NCI-H345 treated with DMSO at 0.1 percent for 48 hours (cell line): Measurements from ENCODE around the gene YARS1.

ENCODE experiments used
- DNase-seq: peaks from one replicate; lab custom pipeline; 2025; ENCODE audit not compliant: unreplicated experiment; lab: John Stamatoyannopoulos, UW

Gene YARS1

DNA sequence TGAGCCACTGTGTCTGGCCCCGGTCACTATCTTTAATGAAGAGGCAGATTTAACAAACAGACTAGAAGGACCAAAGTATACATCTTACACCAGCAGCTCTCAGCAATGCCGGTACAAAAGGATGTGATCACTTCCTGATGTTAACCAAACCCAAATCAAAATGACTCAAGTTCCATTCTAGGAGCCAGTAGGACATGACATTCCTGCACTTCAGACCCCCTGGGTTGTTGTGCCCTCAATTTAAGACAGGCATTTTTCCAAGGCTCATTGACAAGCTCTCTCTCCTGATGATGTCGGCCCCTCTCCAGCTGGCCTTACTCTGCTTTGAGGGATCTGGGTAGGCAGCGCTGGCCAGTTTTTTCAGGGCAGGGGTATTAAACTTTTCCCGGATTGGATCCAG is 35.1 kb downstream of the YARS1 start:
- DNase-seq, result no peak

DNA sequence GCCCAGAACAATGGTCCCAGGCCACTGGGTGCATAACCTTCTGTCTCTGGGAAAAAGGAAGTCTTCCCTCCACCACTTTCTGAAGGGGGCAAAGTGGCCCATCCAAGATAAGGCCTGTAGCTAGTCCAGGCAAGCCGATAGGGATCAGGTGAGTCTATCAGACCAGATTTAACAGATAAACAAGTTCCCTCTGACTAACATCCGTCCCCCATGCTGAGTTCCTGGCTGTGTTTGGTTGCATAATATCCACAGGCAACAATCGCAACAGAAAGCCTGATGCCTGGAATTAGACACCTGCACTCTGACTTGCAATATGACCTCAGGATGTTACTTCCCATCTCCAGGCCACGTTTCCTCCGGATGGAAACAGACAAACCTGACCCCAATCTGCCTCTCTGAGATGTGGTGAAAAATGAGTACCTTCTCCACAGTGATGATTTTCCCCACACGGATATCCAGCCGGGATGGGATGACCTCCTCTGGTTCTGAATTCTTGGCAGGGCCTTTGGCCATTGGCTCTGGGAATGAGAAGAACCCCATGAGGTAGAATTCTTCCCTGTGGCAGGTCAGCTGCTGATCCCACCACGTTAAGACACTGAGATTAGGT is 36.4 kb downstream of the YARS1 start:
- DNase-seq, result no peak

DNA sequence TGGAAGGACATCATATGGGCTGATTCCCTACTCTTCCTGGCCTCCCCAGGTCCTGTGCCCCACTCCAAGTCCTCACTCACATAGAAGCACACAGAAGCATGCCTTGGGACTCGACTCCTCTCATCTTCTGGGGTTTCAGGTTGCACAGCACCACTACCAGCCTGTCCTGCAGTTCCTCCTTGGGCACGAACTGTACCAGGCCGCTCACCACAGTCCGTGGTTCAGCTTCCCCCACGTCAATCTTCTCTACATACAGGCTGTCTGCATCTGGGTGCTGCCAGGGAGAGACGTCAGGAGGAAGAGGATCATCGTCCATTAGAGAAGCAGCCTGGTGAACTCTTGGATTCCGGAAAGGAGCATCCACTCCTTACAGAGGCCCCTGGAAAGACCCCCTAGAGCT is 37.2 kb downstream of the YARS1 start:
- no peak for DNase-seq

DNA sequence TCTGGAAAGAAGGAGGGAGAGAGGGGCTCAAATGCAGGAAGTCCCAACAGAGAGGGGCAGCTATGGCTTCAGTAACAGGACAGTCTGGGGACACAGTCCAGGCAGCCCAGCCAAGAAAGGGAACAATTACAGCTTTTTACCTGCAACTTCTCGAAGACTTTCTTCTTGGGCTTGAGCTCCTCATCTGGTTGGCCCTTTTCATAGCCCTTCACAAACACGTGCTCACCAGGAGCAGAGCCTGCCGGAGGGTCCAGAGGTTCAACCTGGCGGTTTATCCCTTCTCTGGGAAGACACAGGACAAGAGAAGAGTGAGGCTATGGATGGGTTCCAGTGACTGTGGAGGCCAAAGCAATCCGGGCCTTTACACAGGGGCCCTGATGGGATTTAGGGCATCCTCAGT is 37.9 kb downstream of the YARS1 start:
- no peak for DNase-seq

DNA sequence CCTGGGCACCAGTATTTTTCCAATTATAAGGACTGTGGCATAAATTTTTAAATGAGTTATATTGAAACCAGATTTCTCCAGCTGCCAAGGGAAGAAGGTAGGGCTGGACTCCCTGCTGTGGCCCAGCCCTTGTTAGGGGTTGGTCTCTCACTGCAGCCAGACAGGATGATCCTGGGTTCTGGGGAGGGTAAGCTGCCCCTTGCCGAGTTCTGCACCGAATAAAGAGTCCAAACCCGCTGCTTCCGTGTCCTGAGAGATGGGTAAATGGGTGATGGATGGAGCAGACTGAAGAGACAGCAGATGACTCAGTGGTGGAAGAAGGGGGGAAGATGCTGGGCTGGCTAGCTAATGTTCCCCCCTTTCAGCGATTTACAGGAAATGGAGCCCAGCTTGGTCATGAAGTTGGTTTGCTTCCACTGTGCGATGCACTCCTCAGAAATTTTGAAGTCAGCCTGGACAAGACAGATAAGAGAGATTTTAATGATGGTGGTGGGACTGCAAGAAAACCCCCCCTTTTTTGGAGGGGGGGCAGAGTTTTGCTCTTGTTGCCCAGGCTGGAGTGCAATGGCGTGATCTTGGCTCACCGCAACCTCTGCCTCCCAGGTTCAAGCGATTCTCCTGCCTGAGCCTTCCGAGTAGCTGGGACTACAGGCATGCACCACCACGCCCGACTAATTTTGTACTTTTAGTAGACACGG is 41.4 kb downstream of the YARS1 start:
- DNase-seq, result no peak

DNA sequence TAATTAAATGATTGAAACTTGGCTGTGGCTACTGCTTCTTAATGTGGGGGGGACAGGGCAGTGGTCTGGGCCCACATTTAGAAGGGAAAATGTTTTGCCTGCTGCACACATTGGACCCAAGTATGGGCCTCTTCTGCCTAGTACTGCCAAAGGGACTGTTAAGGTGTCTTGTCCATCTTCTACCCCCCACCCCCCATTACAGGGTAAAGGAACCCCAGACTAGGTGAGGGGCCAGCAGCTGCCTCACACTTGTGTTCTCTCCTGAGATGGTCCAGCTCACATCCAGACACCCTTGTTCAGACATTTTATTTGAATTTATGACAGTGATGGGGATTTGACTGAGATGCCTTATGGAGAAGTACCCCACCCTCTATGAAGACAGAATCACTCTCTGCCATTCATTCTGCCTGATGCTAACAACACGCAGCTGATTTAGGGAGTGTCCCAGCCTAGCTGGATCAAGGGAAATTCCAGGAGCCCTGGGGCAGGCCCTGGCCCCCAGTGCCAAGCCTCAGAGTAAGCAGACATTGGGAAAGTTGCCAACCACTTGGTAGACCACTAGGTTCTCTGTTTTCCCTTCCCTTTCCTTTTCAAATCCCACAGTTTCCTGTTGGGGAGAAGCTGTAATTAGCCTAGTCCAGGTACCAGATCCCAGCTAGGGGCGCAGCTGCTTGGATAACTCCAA is 42.1 kb downstream of the YARS1 start:
- no peak for DNase-seq

DNA sequence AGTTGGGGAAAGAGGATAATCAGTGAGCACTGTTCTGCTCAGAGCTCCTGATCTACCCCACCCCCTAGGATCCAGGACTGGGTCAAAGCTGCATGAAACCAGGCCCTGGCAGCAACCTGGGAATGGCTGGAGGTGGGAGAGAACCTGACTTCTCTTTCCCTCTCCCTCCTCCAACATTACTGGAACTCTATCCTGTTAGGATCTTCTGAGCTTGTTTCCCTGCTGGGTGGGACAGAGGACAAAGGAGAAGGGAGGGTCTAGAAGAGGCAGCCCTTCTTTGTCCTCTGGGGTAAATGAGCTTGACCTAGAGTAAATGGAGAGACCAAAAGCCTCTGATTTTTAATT is 42.7 kb downstream of the YARS1 start:
- DNase-seq, result no peak

DNA sequence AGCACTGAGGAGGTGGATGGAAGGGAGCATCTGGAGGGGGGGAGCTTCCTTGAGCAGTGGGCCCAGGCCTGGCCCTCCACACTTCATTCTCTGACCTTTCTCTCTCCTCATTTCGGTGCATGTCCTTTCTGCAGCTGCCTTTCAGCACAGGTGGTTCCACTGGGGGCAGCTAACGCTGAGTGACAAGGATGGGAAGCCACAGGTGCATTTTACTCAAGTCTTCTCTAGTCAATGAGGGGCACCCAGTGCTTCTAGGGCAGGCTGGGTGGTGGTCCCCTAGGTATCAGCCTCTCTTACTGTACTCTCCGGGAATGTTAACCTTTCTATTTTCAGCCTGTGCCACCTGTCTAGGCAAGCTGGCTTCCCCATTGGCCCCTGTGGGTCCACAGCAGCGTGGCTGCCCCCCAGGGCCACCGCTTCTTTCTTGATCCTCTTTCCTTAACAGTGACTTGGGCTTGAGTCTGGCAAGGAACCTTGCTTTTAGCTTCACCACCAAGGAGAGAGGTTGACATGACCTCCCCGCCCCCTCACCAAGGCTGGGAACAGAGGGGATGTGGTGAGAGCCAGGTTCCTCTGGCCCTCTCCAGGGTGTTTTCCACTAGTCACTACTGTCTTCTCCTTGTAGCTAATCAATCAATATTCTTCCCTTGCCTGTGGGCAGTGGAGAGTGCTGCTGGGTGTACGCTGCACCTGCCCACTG is 43.2 kb downstream of the YARS1 start:
- no peak for DNase-seq

DNA sequence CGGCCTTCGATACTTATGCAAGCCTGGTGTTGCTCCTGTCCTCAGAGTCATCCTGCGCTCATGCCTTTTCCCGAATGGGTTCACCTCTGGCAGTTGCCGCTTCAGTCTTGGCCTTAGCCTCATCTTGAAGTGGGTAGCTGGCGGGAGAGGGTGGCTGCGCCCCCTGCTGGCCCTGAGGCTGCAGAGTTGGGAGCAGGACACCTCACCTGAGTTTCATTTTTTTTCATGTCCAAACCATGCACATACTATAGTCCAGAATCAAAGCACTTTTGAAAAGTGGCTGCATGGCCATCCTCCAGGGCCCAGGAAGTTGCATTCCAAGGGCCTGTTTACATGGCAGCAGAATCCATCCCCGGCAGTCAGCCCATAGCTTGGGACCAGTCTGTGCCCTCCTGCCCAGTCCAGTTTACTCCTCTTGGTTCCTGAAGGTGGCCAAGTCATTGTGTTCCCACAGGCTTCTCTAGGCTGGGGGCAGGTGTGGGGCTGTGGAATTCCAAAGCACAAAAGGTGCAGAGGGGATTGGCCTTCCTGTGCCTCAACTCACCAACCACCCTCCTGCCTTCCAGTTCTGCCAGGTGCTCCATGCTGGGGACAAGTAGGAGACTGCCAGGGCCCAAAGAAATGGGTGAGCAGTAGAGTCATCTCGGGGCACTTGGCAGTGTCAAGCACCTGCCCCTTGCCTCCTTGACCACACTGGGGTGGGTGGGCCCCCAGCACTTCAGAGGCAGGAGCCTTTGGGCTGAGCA is 44.0 kb downstream of the YARS1 start:
- DNase-seq, result peak; percentile 62

DNA sequence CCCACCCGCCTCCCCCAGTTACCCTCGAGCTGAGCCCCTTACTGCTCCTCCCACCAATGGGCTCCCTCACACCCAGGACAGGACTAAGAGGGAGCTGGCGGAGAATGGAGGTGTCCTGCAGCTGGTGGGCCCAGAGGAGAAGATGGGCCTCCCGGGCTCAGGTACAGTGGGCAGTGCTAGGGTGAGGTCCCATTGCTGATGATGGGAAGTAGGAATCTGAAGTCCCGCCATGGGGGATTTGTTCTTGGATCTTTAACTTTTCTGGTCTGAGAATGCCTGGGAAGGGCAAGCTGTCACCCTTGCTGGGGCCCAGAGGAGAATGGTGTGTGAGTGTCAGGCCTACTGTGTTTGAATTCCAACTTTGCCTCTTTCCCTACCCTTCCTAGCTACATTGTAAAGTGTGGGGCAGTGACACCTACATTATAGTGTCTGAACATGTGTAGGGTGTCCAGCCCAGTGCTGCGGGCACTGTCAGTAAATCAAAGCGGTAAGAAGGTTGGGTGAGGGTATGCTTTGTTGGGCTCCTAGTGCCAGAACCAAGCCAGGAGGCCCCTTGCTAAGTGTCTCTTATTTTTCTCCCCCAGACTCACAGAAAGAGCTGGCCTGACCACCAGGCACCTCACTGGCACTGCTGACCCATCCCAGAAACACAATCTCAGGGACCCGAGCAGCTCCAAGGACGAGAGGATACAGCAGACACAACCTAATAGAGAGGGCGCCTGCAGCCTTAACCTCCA is 44.7 kb downstream of the YARS1 start:
- DNase-seq, result no peak

DNA sequence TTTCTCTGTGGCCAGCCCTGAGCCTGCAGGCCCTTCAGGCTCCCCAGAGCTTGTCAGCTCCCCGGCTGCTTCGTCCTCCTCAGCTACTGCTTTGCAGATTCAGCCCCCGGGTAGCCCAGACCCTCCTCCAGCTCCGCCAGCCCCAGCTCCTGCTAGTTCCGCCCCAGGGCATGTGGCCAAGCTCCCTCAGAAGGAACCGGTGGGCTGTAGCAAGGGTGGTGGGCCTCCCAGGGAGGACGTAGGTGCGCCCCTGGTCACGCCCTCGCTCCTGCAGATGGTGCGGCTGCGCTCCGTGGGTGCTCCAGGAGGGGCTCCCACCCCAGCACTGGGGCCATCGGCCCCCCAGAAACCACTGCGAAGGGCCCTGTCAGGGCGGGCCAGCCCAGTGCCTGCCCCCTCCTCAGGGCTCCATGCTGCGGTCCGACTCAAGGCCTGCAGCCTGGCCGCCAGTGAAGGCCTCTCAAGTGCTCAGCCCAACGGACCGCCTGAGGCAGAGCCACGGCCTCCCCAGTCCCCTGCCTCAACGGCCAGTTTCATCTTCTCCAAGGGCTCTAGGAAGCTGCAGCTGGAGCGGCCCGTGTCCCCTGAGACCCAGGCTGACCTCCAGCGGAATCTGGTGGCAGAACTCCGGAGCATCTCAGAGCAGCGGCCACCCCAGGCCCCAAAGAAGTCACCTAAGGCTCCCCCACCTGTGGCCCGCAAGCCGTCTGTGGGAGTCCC is 45.4 kb downstream of the YARS1 start:
- DNase-seq, result no peak

DNA sequence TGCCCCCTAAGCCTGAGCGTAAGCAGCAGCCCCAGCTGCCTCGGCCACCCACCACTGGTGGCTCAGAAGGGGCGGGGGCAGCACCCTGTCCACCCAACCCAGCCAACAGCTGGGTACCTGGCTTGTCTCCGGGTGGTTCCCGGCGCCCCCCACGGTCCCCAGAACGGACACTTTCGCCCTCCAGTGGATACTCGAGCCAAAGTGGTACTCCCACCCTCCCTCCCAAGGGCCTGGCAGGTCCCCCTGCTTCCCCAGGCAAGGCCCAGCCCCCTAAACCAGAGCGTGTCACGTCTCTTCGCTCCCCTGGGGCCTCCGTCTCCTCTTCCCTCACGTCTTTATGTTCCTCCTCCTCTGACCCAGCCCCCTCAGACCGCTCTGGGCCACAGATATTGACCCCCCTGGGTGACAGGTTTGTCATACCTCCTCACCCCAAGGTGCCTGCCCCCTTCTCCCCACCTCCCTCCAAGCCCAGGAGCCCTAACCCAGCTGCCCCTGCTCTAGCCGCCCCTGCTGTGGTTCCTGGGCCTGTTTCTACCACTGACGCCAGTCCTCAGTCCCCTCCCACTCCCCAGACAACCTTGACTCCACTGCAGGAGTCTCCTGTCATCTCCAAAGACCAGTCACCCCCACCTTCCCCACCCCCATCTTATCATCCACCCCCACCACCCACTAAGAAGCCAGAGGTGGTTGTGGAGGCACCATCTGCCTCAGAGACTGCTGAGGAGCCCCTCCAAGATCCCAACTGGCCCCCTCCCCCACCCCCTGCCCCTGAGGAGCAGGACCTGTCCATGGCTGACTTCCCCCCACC is 46.2 kb downstream of the YARS1 start:
- no peak for DNase-seq

DNA sequence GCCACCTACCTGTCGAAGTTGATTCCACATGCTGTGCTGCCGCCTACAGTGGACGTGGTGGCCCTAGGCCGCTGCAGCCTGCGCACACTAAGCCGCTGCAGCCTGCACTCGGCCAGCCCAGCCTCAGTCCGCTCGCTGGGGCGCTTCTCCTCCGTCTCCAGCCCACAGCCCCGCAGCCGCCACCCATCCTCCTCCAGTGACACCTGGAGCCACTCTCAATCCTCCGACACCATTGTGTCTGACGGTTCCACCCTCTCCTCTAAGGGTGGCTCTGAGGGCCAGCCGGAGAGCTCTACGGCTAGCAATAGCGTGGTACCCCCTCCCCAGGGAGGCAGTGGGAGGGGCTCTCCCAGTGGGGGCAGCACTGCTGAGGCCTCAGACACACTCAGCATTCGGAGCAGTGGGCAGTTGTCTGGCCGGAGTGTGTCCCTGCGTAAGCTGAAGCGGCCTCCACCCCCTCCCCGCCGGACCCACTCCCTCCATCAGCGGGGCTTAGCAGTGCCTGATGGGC is 46.9 kb downstream of the YARS1 start:
- DNase-seq, result no peak

DNA sequence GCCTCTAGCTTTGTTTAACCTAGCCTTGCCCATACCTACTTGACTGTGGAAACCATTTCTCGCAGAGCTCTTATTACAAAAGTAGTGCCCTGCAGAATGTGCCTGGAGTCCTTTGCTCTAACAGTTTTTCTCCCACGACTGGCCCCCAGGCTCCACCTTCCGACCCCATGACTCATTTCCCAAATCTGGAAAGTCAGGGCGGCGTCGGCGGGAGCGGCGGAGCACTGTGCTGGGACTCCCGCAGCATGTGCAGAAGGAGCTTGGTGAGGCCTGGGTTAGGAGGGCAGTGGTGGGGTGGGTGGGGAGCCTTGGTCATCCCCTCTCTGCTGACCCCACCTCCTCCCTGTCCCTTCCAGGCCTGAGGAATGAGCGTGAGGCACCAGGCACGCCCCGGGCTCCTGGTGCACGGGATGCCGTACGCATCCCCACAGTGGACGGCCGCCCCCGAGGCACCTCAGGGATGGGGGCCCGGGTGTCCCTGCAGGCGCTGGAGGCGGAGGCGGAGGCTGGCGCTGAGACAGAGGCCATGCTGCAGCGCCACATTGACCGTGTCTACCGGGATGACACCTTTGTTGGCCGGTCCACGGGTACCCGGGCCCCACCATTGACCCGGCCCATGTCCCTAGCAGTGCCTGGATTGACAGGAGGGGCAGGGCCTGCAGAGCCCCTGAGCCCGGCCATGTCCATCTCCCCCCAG is 47.5 kb downstream of the YARS1 start:
- no peak for DNase-seq

DNA sequence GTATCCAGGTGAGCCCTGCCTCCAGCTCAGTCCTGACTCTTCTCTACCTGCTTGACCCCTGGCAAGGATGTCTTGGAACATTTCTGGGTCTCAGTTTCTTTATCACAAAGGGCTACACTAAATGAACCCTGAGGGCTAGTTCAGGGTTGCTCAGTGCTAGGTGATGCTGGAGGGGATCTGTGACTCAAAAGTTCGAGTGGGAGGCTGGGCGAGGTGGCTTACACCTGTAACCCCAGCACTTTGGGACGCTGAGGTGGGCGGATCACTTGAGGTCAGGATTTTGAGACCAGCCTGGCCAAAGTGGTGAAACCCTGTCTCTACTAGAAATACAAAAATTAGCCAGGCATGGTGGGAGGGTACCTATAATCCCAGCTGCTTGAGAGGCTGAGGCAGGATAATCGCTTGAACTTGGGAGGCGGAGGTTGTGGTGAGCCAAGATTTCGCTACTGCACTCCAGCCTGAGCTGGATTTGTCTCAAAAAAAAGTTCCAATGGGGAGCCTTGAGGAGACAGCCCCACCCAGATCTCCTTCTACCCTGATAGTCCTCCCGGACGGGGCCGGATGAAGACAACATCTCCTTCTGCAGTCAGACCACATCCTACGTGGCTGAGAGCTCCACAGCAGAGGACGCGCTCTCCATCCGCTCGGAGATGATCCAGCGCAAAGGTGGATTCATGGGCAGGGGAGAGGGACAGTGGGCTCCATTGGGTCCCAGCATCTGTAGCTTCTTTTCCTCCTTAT is 48.9 kb downstream of the YARS1 start:
- no peak for DNase-seq

DNA sequence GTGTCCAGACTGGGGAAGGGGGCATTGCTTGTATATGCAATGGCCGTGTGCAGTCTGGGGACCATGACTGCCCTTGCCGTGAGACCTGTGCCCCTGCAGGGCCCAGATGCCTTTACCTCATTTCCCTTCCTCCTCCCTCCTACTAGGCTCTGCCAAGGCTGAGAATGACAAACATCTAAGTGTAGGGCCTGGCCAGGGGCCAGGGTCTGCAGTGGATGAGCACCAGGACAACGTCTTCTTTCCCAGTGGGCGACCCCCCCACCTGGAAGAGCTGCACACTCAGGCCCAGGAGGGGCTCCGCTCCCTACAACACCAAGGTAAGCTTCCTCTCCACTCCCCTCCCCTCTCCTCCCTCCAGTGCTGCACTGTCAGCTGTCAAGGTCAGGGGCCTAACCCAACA is 49.5 kb downstream of the YARS1 start:
- DNase-seq, result no peak

DNA sequence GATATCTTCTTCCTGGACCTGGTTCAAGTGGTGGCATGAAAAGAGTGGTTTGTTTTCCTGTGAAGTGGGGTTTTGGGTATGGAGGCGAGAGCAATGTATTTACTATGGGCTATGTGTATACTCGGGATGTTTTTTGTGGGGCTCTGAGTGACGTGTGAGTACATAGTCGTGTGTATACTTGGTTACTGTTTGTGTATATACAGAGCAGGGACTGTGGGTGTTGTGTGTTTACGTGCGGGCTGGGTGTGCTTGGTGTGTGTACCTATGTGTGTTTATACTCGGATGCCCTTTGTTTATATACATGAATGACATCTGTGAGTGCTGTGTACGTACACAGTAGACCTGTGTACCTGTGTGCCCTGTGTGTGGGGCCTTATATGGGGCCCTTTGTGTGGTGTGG is 50.0 kb downstream of the YARS1 start:
- no peak for DNase-seq
